NCI-H510A treated with DMSO at 0.1 percent for 48 hours (cell line): ENCODE data around the gene LRRC71.

Experiments used
- DNase-seq: peaks from one replicate; lab custom pipeline; 2025; lab: John Stamatoyannopoulos, UW

LRRC71 gene

GRCh38 chr1:156927215-156928042 is 7.0 kb downstream of the LRRC71 start:
- DNase-seq = peak; percentile 80

DNA sequence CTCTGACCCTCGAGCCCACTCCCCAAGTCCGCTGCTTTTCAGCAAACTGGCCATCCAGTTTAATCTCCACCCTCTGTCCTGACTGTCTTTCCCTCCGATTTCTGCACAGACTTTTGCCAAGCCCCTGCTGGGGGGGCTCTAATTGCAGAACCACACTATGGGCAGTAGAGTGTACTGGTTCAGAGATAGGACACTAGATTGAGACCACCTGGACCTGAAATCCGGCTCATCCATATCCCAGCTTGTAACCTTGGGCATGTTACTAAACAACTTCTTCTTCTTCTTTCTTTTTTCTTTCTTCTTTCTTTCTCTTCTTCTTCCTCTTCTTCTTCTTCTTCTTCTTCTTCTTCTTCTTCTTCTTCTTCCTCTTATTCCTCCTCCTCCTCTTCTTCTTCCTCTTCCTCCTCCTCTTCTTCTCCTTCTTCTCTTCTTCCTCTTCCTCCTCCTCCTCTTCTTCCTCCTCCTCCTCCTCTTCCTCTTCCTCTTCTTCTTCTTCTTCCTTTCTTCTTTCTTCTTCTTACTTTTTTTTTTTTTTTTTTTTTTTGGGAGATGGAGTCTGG is 7.7 kb downstream of the LRRC71 start:
- DNase-seq = no peak

DNA sequence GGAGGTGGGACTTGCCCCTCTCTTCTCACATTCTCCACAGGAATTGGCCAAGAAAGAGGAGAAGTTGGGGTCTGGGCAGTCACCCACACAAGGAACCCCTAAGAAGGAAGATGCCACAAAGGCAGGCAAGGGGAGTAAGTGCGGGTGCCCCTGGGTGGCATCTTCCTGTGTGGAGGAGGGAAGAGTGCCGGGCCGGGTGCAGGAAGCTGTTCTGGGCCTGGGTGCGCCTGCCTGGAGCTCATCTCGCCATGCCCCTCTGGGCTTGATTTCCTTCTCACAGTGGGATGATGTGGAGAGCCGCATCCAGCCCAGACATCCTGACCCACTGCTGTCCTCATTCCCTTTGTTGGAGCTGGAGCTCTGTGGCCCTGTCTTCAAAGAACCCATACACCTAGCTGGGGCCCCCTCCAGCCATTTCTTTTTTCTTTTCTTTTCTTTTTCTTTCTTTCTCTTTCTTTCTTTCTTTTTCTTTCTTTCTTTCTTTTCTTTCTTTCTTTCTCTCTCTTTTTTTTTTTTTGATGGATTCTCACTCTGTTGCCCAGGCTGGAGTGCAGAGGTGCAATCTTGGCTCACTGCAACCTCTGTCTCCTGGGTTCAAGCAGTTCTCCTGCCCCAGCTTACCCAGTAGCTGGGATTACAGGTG is 9.3 kb downstream of the LRRC71 start:
- DNase-seq = no peak

- no peak for DNase-seq
Measured at GRCh38 chr1:156930483-156930882, 10.1 kb downstream of the LRRC71 start.

- DNase-seq = no peak
Measured at GRCh38 chr1:156931211-156931952, 10.9 kb downstream of the LRRC71 start.

- no peak for DNase-seq
Measured at GRCh38 chr1:156931974-156932710, 11.7 kb downstream of the LRRC71 start.

GRCh38 chr1:156933136-156933535 is 12.7 kb downstream of the LRRC71 start:
- no peak for DNase-seq

DNA sequence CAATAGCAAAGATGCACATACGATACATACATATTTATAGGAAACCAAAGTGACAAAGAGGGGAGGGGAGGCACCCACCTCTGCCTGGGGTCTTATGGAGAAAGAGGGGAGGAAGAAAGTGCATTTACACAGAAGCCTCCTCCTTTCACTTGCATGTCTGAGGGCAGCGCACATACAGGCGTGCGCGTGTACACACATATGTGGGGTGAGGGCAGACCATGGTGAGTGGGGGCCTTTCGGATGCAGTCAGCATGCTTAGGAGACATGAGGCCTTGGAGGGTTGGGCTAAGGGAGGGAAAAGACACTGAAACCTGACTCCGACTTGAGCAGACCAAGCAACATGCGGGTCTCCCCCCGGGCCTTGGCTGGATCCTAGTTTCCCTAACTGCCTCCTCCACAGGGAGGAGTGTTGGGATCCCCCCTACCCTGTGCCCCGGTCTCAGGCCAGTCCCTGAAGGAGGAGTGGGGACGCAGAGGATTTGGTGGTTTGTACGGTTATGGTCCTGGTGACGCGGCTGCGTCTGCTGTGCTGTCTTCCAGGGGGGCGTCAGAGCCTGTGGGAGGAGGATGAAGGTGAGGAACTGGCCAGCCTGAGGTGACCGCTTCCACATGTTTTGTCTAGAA is 15.2 kb downstream of the LRRC71 start:
- no peak for DNase-seq

GRCh38 chr1:156936191-156936590 is 15.8 kb downstream of the LRRC71 start:
- no peak for DNase-seq

DNA sequence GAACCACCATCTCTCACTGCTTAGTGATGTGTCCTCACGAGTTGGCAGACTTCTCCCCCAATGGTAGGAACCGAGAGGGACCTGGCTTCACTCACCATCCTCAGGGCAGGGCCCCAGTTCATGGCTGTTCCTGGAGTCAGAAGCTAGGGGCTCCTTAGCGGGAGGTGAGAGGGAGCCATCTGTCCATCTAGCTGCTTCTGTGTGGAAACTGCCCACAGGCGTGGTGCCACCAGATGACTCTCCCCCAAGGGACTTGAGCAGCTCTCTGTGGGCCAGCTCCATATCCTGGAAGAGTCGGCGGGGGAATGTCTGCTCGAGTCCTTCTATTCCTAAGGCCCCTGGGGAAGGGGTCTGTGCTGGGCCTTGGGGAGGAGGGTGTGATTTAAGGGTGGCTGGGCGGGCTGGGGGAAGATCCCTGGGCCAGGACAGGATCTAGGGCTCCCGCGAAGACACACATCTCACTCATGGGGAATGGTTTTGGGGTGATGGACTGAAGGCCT is 16.3 kb downstream of the LRRC71 start:
- DNase-seq = no peak

- DNase-seq = peak; percentile 41
Measured at GRCh38 chr1:156937883-156938282, 17.5 kb downstream of the LRRC71 start.

GRCh38 chr1:156938813-156939212 is 18.4 kb downstream of the LRRC71 start:
- DNase-seq = no peak

- DNase-seq = no peak
Measured at GRCh38 chr1:156939786-156940334, 19.4 kb downstream of the LRRC71 start.

DNA sequence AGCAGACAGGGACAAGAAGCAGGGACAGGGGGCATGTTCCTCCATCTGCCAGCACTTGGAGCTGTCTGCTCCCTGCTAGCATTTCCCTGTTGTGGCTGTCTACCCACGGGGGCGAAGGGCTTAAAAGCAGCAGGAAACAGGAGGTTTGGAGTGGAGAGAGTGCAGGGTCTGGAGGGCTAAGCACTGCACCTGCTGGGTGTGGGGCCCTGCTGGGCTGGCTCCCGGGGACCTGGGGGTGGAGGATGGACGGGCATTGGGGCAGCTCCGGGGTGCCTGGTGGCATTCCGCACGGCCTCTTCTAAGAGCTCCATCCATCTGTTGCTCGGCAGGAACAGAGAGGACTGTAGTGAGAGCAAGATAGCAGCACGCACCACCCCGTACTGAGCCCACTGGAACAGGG is 21.2 kb downstream of the LRRC71 start:
- no peak for DNase-seq

DNA sequence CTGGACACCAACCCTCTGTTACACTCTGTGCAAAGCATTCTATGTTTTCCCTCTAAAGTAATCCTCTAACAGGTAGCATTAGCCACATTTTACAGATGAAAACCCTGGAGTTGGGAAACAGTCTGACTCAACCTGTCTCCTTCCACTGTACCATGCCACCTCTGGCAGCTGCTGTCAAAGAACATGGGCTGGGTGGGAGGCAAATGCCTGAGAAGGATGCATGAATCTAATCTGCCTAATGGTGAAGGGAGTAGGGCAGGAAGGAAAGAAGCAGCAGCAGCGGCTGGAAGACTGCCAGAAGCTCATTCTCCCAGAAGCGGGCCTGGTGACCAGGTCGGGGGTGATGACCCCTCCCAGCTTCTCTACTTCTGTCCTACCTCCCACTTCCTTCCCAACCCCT is 21.7 kb downstream of the LRRC71 start:
- no peak for DNase-seq

DNA sequence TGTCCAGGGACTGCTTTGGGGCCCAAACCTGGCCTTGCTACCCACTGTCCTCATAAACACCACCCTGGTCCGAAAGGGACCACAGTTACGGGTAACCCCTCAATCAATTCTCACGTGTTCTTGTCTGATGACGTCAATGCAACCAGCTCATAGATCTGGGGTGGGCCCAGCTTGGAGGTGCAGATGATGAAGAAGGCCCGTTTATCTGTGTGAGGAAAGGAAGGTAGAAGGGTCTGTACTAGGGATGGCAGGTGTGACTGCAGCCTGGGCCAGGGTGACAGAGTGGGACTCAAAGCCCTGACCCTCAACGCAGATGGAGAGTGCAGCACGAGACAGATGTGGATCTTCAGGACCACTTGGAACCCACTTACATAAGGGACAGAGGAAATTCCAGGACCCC is 22.1 kb downstream of the LRRC71 start:
- DNase-seq = no peak

GRCh38 chr1:156943756-156944155 is 23.3 kb downstream of the LRRC71 start:
- DNase-seq = no peak

- no peak for DNase-seq
Measured at GRCh38 chr1:156944268-156944667, 23.8 kb downstream of the LRRC71 start.

DNA sequence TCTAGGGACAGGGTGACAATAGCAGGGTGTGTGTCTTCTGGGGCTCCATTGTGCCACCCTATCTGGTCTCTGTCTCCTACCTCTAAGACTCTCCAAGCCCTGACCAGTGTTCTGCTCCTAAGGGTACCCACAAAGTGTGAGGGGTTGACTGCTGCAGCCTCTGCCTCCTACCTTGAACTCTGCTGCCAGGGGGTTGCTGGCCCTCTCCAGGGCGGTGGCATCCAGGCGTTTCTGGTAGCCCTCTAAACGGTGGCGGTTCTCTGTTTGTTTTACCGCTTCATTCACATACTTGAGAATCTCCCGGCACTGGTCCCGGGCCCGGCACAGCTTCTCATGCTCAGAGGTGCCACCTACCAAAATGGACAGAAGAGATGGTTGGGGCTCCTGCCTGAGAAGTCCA is 24.4 kb downstream of the LRRC71 start:
- DNase-seq = no peak

- no peak for DNase-seq
Measured at GRCh38 chr1:156945881-156946661, 25.6 kb downstream of the LRRC71 start.
